SK-N-DZ (cell line): ENCODE results near the gene SERTAD2.
A peak's percentile ranks its signal among the peaks of the same experiment; 100 is the strongest.

ENCODE experiments used
- DNase-seq: peaks from one replicate; pipeline ENCODE4 v3.0.0-alpha.2; 2015; ENCODE audit warnings: low spot score

The SERTAD2 gene

DNA sequence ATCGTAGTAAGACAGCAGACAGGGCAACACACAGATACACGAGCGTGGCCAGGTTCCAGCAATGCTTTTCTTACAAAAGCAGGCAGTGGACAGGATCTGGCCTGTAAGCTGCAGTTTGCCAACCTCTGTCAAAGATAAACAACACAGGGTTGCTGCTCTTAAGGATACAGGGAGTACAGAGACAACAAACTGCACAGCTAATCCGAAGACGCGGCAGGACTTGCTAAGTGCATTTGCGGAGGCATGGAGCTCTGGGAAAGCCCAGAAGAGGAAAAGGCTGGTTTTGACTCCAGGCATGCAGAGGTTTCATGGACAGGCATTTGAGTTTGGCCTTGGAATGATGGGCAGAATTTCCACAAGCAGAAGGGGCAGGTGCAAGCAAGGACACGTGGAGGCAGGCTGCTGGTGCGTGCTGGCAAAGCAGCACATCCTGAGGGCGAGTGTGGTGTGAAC lies 24.4 kb downstream of the SERTAD2 start:
- DNase-seq: no peak

DNA sequence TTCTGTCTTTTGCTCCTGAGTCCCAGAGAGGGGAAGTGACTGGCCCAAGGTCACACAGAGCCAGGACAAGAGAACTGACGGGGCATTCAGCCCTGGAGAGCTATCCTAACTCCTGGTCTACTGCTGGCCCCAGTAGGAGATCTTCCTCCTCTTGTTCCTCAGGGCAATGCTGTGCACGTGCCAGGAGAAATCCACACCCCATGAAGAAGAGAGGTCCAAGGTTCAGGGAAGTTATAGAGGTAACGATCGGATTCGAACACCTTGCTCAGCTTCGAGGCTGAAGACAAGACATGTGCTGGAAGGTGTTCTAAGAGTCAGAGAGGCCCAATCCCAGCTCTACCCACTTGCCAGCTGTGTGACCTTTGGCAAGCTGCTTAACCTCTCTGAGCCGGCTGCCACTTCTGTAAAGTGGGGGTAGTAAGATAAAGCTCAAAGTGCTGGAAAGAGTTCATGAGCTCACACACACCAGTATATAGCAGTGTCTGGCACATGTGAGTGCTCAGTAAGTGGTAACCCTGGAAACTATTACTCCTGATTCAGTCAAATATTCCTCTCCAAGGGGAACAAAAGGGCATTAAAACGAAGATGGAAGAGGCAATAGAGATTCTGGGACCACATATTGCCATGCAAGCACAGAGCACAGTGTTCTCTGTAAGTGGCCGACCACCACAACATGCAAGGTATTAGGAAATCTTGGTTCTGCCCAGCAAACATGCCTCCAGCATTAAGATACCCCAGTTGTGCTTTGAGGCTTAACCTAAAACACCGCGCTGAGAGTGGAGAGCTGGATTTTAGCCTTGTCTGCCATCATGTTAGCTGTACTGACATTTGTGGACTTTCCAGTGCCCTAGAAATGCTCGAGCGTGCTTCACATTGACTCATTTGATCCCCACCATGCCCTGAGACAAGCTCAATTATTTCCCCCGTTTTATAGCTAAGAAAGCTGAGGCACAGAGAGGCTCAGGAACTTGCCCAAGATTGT lies 25.6 kb downstream of the SERTAD2 start:
- no peak for DNase-seq

DNA sequence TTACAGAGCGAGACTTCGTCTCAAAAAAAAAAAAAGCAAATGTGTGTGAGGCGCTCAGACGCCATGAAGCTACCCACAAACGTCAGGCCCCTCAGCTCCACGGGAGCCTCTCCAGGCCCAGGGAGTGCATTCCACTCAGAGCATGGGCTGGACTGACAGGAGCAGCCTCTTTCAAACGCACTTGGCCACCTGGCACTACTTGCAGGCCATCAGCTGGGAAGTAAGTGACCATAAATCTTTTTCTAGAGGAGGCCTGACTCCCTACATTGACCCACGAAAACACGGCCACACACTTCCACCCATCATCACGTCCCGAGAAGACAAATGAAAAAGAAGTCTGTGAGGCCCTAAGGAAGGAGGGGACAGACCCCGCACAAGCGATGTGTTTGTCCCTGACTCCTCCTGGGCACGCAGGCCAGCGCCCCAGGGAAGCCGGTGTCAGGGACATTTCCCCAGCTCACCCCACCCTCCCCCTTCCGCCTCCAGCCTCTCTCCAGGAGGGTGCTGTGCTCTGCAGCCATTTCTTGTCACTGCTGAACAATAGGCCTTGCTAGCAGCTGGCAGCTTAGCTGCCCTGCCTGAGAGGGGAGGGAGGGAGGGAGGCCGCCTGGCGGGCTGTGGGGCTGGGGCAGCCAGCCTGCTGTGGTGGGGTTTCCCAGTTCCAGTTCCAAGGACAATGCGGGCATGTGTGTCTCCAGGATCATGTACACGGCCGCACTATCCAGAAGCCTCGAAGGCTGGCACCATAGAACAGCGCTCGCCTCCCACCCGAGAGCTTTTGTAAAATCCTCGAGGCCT lies 26.6 kb downstream of the SERTAD2 start:
- DNase-seq: peak; percentile 54

DNA sequence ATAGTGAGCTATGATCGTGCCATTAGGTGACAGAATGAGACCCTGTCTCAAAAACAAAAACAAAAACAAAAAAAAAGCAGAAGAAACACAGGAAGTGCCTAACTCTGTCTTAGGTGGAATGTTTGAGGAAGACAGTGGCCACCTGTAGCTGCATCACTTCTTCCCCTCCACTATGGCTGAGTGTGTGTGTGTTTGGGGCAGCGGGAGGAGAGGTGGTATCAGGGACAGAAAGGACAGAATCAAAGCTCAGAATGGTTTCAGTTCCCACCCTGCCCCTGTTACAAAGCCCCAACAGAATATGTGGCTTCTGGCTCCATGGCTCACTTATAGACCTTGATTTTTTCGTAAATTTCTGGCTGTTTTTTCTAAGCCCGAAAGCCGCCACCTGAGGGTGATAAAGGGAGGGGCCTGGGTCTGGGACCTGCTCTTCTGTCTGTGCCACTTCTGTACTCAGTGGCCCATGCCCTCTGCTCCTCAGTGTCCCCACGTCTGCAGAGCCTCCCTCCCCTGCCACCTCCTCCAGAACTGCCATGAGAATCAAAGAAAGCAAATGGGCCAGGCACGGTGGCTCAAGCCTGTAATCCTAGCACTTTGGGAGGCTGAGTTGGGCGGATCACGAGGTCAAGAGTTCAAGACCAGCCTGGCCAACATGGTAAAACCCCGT lies 27.4 kb downstream of the SERTAD2 start:
- DNase-seq: no peak

DNA sequence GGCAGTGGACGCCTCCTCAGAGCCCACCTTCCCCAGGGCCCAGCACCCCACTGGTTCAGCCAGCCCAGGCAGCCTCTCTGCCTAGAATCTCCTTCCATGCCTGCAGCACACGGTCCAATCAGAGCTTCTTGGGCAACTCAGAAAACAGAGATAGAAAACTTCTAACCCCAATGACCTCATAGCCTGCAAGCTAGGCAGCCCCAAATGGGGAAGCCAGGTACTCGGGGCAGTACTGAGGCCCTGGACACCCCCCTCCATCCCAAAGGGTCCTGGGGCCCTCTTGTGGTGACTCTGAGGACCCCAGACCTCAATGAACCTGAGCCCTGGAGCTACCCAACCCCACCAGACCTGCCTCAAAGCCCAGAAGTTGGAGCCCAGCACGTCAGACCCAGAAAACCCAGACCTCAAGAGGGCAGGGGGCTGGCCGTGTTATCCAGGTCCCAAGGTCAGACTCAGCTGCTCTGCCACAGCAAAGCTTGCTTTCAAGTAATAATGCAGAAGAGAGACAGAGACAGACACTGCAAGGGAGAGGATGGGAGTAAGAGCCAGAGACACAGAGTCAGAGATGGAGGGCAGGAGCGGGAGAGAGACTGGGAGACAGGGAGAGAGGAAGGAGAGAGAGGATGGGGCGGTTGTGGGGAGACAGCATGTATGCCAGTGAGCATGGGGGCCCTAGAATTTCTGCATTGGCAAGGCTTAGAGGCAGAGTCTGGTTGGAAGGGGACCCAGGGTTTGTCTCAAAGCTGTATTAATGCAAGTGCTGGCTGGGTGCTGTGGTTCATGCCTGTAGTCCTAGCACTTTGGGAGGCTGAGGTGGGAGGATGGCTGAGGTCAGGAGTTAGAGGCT lies 28.2 kb downstream of the SERTAD2 start:
- DNase-seq: no peak

DNA sequence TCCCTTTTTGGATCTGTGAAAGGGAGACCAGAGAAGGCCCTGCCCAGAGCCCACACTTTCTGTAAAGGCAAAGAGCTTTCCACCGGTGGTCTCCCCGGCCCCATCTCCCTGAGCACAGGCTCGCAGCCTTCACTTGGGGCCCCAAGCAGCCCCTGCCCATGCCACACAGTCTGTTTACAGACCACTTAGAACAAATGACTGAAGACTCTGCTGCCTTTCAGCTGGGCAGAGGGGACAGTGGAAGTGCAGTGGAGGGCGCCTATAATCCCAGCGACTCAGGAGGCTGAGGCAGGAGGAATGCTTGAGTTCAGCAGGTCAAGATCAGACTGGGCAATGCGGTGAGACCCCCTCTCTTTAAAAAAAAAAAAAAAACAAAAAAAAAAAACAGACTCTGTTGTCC lies 28.9 kb downstream of the SERTAD2 start:
- DNase-seq: no peak

DNA sequence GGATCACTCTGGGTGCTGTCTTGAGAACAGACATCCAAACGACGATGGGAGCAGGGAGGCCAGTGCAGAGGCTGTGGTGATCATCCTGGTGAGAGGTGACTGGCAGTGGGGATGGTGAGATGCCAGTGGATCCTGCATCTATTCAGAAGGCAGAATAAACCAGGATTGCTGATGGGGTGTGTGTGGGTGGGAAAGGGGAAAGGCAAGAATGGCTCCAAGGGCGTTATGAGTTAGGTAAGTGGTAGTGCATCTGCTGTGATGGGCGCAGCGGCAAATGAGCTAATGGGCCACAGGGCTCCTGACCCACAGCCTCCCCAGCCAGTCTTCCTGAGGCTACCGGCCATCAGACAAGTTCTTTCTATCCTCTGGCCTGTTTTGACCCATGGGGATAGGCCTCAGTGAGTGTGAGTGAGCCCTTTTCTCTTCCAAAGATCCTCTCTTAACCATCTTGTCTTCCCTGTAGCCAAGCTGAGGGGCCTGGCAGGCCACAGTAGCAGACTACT lies 29.6 kb downstream of the SERTAD2 start:
- no peak for DNase-seq

DNA sequence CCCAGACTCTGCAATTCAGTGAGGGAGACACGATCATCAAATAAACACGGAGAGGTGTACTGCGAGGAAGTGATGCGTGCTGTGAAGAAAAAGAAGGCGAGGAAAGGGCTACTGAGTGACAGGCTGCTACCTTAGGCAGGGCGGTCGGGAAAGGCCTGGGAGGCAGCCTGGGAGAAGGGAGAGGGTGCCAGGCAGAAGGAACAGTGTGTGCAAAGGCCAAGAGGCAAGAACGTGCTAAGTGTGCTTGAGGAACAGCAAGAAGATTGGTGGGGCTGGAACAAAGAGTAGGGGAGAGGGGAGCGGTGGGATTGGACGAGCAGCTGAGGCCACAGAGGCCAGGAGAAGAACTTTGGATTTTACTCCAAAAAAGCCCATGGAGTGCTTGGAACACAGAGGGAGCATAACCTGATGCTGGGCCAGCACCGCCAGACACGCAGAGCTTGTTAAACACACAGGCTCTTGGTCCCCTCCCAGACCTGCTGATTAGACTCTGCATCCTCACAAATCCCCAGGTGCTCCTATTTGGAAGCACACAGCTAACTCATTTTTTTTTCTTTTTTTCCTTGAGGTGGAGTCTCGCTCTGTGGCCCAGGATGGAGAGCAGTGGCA lies 30.4 kb downstream of the SERTAD2 start:
- DNase-seq: no peak

DNA sequence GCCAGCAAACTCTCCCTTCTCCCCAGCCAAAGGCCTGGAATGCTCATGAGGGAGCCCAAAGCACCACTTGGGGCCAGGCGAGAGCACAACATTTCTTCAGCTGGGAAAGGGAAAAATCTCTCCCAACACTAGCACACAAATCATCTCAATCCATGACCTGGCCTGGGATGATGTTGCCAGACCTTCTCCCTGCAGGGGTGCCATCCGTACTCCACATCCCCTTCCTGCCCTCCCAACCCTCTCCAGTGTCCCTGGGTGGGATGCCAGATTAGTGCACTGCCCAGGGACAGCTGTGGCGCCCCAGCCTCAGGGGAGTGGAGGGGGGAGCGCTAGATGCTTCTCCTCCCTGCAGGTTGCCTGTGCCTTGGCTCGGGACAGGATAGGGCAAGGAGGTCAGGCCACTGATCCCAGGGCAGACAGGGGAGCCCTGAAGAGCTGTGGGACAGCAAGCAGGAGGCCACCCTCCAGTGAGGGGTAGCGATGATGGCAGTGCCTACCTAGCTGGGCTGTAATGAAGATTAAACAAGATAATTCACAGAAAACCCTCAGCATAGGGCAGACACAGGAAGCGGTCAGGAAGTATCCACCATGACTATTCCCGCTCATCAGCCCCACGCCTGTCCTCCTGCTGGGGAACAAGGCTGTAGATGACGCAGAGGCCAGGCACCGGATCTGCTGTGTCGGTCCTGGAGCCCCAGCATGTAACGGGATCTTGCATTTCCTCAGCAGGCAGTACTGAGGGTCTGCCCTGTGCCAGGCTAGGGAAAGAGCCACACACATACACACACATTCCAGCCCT lies 31.1 kb downstream of the SERTAD2 start:
- peak; percentile 59 for DNase-seq

DNA sequence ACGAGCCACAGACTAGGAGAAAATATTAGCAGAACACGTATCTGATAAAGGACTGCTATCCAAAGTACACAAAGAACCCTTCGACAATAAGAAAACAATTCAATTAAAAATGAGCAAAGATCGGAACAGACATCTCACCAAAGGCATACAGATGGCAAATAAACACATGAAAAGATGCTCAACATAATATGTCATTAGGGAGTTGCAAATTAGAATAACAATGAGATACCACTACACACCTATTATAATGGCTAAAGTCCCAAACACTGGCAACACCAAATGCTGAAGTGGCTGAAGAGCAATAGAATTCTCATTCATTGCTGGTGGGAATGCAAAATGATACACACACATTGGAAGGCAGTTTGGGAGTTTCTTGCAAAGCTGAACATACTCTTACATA lies 33.1 kb downstream of the SERTAD2 start:
- no peak for DNase-seq

DNA sequence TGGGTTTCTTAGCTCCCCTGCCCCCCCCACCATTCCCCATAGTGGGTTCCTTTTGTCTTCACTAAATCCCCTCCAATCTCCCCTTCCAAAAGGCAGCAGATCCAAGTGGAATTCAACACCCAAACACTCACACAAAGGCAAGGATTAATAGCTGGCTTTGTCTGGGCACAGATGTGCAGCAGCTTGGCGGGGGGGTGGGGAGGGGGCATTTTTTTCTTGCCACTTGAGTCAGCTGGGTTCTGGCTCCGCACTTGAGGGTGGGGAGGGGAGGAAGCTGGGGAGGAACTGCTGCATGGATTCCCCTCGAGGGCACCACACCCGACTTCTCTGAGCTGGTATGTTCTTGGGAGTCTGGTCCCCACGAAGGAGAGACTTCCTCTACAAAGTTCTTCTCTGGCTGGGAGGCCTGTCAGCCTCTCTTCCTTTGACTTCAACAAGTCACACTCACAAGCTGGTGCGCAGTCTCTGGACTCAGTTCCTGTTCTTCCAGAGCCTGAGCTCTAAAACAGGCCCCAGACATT lies 36.0 kb downstream of the SERTAD2 start:
- no peak for DNase-seq

DNA sequence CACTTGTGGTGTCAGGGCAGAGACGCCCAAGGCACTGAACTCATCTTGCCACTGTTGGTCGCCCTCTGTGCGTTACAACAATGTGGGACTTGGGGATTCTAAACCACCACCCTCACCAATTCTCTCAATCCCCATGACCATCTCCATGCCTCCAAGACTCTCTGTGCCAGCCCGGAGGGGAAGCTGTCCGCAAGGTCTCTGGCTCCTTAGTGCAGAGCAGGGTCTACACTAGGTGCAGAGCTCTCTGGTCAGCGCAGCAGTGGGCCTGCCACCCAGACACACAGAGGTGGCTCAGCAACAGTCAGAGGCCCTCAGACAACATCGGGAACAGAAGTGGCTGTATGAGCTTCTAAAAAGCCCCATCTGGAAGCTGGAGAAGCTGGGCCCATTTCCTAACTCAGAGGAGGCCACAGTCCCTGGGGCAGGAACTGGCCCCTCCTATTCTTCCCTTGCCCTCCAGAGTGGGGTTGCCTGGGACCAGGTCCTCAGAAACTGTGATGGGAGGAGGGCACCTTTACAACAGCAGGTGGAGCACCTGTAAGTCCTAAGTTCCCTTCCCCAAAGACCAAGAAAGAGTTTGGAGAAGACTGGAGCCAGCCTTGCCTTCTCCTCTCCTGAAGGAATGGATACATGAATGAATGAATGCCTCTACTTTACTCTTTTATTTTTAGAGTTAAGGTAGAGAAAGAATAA lies 37.7 kb downstream of the SERTAD2 start:
- DNase-seq: no peak

DNA sequence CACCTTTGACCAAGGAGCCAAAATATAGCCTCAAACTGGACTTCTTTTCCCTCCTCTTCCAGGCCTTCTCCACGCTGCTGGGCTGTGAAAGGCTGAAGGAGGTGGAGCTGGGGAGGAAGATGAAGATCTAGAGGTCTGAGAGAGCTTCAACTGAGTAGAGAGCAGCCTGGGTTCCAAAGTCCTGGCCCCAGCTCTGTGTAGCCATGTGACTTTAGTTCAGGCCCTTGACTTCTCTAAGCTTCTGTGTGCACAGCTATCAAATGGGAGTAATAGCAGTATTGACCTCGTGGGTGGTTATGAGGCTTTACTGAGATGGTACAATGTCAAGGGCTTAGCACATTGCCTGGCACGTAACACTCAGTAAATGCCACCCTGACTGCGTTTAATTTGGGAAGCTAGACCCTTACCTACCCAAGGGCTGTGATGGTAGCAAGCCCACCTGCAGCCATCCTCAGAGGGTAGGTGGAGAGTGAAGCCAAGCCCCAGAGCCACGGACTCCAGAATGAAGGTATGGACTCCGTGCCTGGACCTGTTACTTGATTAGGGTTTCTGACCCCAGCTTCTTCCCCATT lies 38.4 kb downstream of the SERTAD2 start:
- no peak for DNase-seq

DNA sequence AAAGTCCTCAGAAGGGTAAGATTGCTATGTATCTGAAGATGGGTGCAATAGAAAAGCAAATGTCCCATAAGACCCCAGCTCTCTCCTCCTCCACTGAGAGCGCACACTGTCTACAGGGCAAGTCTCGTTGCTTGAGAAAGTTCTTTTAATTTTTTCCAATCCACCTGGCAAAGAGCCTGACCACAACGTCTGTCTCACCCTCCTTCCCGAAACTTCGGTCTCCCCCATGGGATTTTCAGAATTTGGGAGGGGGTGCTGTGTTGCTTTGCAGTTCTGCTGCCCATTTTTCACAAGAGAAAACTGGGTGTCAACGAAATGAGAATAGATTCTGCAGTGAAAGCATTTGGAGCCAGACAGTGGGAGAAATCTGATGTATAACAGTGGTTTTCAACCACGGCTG lies 40.4 kb downstream of the SERTAD2 start:
- DNase-seq: no peak

DNA sequence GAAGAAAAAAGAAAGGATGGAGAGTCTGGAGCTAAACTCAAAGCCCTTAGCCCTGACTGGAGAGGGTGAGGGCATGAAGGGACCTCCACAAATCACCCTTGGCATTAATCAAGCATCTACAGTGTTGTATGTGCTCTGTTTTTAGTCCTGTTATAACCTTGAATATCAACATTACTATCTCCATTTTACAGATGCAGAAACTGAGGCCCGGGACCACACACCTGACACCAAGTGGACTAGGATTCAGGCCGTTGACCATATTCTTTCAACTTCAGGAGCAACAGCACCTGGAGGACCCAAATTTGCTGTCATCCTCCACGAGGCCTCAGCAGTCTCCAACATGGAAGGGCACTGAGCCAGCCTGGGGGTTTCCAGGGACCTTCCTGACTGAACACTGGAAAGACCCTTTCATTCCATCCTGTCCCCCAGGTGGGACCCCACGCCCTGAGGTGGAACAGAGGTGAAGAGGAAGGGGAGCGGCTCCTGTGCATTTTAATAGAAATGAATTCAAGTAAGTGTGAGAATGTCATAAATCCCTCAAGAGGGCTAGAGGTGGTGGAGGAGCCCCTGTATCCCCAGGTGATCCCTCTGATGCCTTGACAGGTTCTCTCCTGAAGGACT lies 41.0 kb downstream of the SERTAD2 start:
- DNase-seq: no peak

DNA sequence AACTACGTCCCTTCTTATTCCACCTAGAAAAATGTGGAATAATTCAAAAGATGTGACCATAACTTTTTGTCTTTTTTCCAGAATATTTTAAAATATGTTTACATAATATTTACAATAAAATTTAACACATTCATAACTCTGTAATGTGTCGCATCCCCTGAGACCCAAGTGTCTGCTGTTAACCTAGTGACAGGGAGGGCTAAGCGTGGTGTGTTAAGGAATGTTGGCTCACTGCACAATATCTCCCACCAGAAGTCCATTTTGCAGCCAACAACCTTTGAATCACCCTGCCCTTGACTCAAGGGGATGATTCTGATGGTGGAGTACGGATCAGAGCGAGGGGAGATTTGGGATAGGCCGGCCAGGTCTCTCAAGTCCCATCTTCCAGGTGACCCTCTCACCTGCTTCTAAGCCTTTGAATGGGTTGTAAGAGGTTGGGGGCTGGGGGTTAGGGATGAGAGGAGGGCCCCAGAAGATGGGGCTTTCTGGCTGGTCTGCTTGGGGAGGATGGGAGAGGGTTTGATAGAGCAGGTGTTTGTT lies 43.3 kb downstream of the SERTAD2 start:
- no peak for DNase-seq

DNA sequence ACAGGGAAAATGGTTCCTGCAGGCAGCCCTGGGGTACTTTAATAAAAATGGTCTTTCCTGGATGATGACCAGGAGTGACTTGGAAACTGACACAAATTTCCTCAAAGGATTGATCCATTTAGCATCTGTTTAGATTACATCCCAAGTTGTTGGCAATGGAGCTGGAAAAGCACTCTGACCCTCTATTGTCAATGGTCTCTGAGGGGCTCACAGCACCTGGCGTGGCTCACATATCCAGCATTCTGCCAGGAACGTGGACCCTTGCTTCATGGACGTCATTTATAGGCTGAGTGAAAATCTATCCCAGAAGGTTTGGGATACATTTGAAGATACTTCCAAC lies 43.8 kb downstream of the SERTAD2 start:
- no peak for DNase-seq
